NCI-H526 treated with DMSO at 0.1 percent for 48 hours (cell line): ENCODE measurements around the gene PRDM13.
"Not testable (repeated sequence)": the region's sequence is repeated elsewhere in the genome, so short reads cannot be mapped to it uniquely, and the experiment has no call there.

Experiments
- DNase-seq: peaks from one replicate; lab custom pipeline; 2025; lab: John Stamatoyannopoulos, UW

Gene PRDM13

DNA sequence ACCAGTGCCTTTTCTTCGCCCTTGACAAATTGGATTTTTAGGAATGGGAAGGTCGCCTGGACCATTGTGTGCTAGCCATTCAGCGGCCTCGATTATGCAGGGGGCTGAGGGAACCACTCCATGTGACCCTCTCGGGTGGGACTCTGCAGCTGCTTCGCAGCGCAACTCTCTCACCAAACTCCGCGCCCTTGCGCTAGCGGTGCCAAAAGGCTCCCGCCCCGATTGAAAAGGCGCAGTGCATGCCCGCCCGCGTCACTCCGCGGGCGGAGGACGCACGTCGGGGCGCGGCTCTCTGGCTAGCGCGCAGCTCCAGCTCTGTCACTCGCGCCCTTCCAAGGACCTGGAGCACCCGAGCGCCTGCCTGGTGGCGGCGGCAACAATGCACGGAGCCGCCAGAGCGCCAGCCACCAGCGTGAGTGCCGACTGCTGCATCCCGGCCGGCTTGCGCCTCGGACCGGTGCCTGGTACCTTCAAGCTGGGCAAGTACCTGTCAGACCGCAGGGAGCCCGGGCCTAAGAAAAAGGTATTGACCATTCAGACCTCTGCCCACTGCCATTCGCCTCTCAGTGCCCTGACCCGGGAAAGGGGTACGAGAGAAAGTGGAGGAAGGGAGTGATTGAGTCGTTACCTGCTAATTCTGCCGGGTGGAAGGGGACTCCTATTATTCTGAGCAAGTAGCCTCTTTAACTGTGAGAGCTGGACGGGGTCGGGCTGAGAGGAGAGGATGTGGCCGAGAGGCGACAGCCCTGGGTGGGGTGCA lies at the start of gene PRDM13:
TSS of gene PRDM13 (plus strand) at position 178 of the 760 bp plus-strand sequence. CDS start at position 380, 202 bp downstream.
- no peak for DNase-seq

DNA sequence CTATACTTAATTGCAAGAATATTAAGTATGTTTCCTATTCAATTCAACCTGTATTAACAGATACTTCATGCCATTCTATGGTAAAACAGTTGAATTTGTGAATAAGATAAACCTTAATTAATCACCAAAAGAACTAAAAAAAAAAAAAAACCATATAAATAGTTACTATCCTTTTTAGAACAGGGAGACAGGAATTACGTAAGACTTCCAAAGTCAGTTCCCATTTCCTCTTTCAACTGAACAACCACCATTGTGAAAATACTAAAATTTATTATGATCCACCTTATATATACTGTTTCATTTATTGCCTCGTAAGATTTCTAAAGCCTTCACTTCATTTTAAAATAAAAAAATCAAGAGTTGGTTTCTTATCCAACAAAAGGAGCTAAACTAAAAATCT lies 47.6 kb upstream of the PRDM13 start:
- DNase-seq = no peak

DNA sequence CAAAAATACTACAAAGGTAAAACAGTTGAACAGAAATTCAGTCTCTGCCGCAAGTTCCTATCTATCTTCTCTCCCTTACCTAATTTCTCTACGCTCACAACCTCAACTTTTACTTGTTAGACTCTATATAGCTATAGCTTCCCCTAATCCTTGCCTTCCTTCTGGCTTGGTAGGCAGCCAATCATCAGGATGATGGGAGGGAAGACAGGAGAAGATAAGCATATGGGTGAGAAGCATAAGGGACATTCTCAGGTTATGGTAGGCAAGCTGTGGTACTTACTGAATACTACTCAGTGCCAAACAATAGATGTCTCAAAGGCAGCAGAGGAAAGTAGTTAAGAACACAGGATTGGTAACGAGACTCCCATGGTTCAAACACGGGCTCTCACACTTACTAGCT lies 46.0 kb upstream of the PRDM13 start:
- DNase-seq = no peak

DNA sequence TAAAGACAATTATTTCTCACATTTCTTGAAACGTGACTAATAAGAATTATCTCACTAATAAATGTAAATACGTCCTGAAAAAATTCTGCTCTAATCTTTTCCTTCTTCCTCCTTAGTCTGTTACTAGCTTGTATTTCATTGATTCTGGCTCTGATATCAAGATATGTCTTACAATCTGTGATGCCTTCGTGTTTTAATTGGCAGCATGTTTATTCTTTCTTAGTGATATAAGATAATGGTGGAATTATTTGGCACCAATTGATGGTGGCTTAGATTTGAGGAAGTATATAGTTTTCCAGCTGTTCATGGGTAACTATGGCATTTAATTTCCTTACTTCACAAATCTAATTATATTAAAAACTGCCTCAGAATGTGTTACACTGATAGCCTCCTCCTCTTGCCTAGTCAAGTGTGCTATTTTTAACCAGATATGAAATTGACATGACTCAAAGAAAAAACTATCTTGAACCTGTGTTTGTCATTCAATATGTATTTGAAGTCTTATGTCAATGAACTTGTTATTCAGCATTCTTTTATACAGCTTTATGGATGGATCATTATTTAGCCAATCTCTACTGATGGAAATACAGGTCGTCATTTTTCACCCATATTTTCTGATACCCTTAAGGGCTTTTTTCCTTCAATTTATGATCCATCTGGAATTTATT lies 43.4 kb upstream of the PRDM13 start:
- no peak for DNase-seq

DNA sequence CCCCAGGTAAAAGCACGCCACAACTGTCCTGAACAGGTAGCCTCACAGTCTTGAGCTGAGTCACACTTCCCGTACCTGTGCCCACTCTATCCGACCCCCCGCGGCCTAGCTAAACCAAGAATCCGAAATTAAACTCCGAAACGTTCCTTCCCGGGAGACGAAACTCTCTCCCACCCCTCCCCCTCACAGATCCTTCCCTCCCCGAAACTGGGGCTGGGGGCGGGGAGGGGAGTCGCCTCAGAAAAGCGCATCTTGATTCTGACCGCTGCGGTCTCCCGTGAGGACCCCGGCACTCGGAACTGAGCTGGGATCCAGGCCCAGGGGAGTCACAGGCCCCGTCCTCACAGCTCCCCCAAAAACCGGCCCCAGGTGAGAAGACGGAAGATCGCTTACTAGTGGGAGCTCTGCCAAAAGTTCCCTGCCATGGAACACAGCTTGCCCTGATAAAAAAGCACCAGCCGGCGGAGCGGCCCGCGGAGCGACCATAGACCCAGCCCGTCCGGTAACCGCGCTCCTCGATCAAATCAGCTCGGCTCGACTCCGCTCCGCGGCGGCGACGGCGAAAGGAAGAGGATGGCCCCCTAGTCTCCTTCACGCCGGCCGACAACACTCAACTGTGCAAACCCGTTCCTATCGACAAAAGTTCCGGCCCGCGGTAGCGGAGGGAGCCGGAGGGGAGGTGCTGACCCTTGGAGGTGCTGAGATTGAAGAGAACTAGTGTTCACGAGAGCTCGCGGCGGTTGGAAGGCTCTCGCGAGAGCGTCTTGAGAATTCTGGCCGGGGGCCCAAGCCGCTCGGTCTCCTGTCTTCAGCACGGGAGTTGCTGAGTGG lies 38.3 kb upstream of the PRDM13 start, which contains the start of gene CCNC:
TSS of gene CCNC (minus strand) at position 558 of the 831 bp plus-strand sequence. CDS start at position 425, 133 bp downstream.
- peak; percentile 84 for DNase-seq

DNA sequence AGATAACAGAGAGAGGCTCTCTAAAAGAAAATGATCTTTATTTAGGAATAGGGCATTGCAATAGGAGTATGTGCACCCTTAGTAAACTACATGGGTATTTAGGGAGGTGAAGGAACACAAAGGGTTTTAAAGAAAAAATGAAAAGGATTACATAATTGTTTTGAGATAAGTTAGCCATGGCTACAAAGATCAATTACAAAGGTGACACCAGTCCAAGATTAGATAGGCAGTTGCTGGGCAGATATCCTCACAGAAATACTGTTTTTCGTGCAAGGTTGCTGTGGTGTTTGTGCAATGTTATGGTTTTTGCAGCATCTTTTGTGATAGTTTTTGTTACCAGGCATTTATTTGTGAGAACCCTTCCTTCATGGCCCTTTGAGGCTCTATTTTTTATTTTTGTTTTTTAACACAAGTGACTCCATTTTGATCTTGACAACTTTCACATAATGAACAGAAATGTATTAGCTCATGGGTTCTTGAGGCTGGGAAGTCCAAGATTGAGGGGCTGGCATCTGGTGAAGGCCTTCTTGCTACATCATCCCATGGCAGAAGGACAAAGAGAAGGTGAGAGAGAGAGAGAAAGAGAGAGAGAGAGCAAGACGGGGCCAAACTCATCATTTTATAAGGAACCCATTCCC lies 32.5 kb upstream of the PRDM13 start:
- no peak for DNase-seq

DNA sequence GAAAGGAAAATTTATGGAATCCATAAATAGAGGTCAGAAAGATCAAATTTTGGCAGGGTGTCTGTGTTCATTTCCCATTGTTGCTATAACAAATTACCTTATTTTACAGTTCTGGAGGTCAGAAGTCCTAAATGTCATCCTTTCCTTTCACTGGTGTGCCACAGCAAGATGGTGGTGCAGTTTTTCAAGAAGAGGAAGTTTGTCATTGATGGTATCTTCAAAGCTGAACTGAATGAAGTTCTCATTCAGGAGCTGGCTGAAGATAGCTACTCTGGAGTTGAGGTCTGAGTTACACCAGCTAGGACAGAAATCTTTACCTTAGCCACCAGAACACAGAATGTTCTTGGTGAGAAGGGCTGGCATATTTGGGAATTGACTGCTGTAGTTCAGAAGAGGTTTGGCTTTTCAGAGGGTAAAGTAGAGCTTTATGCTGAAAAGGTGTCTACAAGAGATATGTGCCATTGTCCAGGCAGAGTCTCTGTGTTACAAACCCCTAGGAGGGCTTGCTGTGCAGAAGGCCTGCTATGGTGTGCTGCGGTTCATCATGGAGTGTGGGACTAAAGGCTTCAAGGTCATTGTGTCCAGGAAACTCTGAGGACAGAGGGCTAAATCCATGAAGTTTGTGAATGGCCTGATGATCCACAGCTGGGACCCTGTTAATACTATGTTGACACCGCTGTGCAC lies 30.9 kb upstream of the PRDM13 start:
- no peak for DNase-seq

DNA sequence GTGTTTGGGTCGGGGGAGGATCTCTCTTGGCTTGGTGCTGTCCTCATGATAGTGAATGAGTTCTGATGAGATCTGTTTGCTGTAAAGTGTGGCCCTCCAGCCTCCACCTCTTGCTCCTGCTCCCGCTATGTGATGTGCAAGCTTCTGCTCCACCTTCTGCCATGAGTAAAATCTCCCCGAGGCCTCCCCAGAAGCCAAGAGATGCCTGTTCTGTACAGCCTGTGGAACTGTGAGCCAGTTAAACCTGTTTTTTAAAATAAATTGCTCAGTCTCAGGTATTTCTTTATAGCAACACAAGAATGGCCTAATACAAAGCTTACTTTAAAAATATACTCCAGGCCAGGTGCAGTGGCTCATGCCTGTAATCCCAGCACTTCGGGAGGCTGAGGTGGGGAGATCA lies 26.9 kb upstream of the PRDM13 start:
- DNase-seq = no peak

DNA sequence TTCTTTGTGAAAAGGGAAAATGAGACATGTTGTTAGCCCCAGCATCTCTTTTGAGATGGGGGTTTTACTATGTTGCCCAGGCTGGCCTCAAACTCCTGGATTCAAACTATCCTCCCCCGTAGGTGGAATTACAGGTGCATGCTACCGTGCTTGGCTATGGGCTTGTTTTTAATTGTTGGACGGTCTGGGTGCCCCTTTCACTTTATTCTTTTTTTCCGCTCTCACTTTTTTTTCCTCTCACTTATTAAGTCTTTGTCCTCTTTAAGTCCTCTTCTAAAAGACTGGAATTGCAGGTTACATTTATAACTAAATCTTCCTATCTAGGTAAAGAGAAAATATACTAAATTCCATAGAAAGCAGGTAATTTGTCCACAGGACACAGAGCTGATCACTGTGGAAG lies 18.8 kb upstream of the PRDM13 start:
- no peak for DNase-seq

DNA sequence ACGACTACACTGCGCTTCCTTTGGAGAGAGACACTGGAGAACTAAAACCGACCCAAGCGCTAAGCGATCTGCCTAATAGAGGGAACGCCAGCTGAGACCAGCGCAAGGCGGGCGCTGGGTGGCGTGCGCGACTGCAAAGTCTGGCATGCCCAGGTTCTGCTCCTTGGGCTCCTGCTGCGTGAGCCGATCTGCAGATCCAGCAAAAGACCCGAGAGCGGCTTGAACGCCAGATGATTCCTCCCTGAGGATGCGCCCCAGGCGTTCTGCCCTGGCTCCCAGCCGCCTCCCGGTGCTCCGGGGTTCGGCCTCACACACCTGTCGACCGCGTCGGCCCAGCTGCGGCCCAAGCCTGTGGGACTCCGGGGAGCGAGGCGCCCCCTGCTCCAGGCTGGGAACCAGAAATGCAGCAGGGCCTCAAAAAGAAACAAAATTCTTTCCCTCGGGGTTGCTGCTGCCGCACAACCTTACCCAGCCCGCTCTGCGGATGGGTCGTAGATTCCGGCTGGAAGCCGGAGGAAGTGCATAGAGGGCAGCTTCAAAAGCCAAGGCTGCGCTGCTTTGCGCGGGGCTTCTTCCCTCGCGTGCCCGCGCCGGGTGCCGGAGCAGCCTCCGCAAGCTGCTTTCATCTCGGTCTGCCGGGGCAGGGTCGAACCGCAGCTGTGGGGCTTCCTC lies 17.9 kb upstream of the PRDM13 start:
- peak; percentile 83 for DNase-seq

DNA sequence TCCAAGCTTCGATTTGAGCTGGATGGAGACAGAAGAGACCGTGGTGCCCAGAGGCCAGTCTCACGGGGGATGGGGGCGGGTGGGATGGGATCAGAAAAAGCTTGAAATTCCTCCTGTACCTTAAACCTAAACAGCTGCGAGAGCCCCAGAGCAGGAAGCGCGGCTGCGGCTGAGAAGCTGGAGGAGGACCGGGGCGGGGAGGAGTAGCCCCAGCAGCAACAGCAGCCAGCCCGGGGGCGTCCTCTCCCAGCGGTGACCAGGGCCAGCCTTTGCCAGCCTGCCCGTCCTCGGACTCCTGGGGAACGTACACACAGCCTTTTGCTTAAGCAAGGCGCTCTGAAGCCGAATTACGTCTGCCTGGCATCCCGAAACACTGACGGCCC lies 17.4 kb upstream of the PRDM13 start:
- no peak for DNase-seq

DNA sequence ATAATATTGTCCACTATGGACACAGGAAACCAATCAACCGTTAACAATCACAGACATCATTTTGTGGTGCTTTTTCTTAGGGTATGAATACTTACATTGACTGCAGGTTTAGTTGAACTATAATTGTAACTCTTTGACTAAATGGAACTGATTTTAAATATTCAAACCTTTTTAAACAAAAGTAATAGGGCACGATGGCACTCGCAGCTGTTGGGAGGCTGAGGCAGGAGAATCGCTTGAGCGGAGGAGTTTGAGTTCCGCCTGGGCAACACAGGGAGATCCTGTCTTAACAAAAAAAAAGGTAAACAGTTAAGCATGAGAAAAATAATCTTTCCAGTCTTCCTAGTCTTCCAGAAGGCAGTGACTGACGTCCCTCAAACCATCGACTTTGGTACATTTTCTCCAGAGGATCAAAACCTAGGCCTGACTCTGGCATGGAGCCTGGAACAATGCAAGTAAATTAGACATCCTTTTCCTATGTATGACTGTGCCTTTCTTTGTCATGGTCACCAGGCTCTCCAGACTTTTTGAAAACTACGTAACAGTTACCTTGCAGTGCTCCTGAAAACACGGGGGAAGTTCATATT lies 16.6 kb upstream of the PRDM13 start:
- no peak for DNase-seq

DNA sequence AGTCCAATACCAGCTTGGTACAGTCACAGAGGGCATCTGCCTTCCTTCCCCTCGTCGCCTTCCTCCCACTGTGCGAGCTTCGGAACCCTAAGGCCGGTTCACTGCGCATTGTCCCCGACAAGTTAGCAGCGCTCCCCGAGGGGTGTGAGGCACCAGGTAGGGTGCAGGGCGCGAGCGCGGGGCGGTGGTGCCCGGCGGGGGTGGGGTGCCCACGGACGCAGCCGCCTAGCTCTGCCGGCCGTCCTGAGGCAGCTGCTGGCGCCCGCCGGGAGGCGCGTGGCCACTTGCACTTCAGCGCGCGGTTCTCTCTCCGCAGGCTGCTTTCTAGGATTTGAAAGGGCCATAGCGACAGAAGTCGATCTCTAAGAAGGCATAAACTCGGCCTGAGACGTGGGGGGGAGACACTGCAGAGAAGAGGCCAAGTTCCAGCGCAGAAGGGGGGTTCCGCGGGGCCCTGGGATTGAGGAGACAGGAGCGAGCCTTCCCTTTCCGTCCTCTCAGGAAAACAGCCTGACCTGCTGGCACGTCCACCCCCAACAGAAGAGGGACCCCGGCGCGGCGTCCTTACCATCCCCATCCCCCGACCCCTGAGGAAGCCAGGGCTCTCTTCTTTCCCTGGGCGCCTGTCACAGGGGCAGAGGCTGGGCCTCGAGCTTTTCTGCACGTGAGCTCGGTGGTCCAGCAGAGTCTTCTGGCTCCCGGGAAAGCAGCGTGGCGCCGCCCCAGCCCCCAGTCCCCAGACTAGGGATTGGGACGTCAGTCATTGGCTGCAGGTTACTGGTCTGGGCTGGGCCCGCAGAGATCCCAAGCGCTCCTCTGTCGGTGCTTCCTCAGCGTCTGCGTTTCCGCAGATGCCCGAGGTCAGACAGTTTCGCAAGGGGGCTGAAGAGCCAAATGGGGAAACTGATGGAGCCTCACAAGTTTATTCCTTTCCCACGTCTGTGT lies 15.6 kb upstream of the PRDM13 start:
- DNase-seq = no peak

DNA sequence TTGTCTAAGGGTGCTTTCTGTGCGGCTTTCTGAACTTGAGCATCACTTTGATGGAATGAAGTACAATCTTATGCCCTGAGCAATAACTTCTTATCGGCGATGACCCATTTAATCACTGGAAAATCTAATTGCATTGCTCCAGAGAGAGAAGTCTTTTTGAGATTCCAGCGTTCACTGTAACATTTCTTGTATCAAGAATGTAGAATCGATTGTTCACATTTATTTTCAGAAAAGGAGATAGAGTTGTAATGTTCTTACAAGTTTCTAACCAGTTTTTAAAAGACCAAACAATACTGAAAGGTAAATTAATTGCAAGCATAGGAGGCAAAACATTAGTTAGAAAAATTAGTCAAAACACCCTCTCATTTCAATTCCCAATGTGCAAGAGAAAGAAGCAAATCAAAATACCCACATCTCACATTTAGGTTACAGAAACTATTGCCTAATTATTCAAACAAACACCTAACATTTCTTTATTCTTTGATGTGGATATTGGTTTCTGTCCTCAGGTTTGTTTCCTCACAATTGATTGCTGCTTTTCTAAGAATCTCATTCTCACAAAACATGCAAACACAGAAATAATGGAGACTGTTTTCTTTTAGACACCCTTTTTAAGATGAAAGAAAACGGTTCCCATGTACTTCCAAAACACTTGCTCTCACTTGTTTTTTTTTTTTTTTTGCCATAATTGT lies 14.8 kb upstream of the PRDM13 start:
- no peak for DNase-seq

DNA sequence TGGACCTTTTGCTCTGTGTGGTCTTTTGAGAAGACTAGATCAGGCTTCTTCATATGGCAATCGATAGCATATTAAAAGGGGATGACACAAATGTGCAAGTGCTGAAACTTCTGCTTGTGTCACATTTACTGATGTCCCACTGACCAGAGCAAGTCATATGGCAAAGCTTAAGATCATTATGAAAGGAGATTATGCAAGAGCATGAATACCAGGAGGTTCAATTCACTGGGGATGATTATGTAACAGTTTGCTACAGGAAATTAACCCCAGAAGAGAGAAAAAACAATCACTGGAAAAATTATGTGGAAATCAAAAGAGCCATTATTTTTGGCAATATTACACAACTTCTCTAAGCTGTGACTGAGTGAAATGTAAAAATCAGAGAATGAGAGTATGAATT lies 13.7 kb upstream of the PRDM13 start:
- no peak for DNase-seq

DNA sequence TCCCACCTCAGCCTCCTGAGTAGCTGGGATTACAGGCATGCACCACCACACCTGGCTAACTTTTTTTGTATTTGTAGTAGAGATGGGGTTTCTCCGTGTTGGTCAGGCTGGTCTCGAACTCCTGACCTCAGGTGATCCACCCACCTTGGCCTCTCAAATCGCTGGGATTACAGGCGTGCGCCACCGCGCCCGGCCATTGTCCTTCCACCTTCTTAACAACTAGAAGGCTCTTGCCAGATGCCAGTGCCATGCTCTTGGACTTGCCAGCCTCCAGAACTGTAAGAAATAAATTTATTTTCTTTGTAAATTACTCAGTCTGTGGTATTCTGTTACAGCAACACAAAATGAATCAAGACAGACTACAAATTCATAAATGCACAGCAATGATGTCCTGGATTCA lies 11.9 kb upstream of the PRDM13 start:
- not testable (repeated sequence) for DNase-seq

DNA sequence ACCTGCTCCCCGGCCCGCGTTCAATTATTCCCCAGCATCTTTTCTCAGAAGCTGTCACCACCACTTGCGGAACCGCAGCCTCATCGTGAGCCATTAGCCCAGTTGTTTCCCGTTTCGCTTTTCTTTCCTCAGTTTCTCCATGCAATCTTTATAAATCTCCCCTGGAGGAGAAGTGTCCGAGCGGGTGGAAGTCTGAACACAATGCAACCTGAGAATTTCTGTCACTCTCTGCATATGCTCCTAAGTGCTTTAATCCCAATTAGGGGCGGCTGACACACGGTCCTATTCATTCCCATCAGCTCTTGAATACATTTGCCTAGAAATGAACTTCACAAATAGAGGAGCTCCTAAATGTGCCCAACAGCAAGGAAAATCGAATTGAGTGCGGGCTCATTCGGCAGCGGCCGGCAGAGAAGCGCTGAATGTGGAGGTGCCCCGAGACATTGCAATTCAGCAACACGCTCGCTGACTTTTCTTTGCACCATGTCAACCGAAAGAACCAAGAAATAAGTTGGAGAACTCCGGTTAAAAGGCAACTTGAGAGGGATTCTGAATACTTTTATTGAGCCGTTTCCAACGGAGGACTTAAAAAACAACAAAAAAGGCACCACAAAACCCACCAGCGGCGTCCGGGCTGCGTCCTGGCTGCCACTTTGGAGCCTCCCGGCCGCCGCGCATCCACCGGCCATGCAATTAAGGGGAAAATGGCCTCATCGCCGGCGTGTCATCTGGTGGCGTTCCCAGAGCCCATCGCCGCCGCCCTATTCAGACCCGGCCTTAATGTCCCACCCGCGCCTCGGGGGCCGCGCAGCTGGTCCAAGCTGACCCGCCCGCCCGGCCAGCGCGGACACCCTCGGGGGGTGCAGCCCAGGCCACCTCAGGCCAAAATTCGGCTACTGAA lies 3.9 kb upstream of the PRDM13 start:
- DNase-seq = peak; percentile 29
